OCI-LY7 (cell line): ENCODE data around the gene LILRA5.

ENCODE experiments used
- EZH2phosphoT487 ChIP-seq: fragments of 200-600 bp; sonication (generic); IDR thresholded peaks from 2 replicates; pipeline ENCODE4 v1.6.1; 2018; ENCODE audit warnings: low read depth, borderline replicate concordance, mild to moderate bottlenecking, mixed run types, antibody characterized with exemption, low read length, moderate library complexity, mixed read lengths
- TF ChIP-seq, protein P1 (sequence below): fragments of 200-600 bp; sonication (generic); conservative IDR thresholded peaks from 2 replicates; pipeline ENCODE4 v1.5.1; 2014; ENCODE audit warnings: mild to moderate bottlenecking, antibody characterized with exemption, low read length, moderate library complexity, mixed read lengths

- TF ChIP-seq, protein P1, sequence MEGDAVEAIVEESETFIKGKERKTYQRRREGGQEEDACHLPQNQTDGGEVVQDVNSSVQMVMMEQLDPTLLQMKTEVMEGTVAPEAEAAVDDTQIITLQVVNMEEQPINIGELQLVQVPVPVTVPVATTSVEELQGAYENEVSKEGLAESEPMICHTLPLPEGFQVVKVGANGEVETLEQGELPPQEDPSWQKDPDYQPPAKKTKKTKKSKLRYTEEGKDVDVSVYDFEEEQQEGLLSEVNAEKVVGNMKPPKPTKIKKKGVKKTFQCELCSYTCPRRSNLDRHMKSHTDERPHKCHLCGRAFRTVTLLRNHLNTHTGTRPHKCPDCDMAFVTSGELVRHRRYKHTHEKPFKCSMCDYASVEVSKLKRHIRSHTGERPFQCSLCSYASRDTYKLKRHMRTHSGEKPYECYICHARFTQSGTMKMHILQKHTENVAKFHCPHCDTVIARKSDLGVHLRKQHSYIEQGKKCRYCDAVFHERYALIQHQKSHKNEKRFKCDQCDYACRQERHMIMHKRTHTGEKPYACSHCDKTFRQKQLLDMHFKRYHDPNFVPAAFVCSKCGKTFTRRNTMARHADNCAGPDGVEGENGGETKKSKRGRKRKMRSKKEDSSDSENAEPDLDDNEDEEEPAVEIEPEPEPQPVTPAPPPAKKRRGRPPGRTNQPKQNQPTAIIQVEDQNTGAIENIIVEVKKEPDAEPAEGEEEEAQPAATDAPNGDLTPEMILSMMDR: no peak
- no peak for TF ChIP-seq EZH2phosphoT487
These were observed 2.4 kb downstream of the LILRA5 start for GRCh38 chr19:54310543-54310942.
